Epithelial cell of proximal tubule (primary cell): ENCODE data around the gene CGNL1. TPM values are rescaled to one million over a fixed set of nuclear protein-coding genes. Genes with fewer than 3 reads are reported as not detected.

Experiments
- DNase-seq: peaks from one replicate; pipeline ENCODE4 v3.0.0-alpha.2; 2011; ENCODE audit warnings: low read depth
- H3K4me3 ChIP-seq: 2 replicates; pipeline ENCODE4 v1.5.1; 2011; ENCODE audit warnings: low read depth, mild to moderate bottlenecking, low read length
- total RNA-seq: library from RNA; depleted of rRNA; stranded (reverse); fragments of >200 nt; gene quantifications from 2 replicates; pipeline ENCODE4 v1.2.3, GENCODE V29; 2015
- TF ChIP-seq, protein P1 (sequence below): conservative IDR thresholded peaks from 2 replicates; pipeline ENCODE4 v1.5.1; 2012; ENCODE audit warnings: low read depth, mild to moderate bottlenecking, low read length

CGNL1 gene
- total RNA-seq, 1 donor from 2014 or later: 3.2 TPM

DNA sequence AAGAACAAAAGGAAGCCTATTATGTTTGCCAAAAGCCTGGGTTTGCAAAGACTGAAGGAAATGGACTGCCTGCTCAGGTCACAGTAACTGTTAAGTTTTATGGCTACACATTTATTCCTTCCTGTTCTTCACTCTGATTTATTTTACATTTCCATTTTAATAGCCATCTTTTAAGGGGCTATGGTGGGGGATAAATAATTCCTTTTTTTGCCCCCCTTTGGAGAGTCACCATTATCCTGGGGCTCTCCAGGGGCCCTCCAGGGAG lies 161.9 kb downstream of the CGNL1 start:
- H3K4me3 ChIP-seq: no peak overlapping the region
- TF ChIP-seq, protein P1, sequence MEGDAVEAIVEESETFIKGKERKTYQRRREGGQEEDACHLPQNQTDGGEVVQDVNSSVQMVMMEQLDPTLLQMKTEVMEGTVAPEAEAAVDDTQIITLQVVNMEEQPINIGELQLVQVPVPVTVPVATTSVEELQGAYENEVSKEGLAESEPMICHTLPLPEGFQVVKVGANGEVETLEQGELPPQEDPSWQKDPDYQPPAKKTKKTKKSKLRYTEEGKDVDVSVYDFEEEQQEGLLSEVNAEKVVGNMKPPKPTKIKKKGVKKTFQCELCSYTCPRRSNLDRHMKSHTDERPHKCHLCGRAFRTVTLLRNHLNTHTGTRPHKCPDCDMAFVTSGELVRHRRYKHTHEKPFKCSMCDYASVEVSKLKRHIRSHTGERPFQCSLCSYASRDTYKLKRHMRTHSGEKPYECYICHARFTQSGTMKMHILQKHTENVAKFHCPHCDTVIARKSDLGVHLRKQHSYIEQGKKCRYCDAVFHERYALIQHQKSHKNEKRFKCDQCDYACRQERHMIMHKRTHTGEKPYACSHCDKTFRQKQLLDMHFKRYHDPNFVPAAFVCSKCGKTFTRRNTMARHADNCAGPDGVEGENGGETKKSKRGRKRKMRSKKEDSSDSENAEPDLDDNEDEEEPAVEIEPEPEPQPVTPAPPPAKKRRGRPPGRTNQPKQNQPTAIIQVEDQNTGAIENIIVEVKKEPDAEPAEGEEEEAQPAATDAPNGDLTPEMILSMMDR: no peak
- DNase-seq: no peak

DNA sequence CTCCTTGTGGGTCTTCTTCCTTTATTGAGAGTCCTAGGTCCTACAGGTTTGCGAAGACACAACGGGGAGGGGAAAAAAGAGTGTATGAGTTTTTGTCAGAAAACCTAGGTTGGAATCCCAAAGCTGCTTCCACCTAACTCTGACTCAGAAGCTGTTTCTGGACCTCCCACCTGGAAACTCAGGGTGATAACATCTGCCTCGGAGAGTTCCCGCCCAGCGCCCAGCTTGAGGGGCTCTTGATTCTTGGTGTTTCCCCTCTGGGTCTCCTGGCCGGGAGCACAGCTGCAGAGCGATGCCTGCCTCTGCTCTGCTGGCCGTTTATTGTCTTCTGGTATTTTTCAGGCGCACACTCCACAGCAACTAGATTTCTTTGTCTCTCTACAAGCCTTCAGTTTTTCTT lies 162.5 kb downstream of the CGNL1 start:
- TF ChIP-seq, protein P1: no peak
- no peak overlapping the region for H3K4me3 ChIP-seq
- no peak for DNase-seq

DNA sequence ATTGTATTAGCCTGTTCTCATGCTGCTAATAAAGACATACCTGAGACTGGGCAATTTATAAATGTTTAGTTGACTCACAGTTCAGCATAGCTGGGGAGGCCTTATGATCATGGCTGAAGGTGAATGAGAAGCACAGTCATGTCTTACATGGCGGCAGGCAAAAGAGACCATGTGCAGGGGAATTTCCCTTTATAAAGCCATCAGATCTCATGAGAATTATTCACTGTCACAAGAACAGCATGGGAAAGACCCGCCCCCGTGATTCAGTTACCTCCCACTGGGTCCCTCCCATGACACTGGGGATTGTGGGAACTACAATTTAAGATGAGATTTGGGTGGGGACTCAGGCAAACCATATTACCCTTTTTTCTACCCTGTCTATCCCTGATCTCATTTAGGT lies 163.9 kb downstream of the CGNL1 start:
- no peak for DNase-seq

DNA sequence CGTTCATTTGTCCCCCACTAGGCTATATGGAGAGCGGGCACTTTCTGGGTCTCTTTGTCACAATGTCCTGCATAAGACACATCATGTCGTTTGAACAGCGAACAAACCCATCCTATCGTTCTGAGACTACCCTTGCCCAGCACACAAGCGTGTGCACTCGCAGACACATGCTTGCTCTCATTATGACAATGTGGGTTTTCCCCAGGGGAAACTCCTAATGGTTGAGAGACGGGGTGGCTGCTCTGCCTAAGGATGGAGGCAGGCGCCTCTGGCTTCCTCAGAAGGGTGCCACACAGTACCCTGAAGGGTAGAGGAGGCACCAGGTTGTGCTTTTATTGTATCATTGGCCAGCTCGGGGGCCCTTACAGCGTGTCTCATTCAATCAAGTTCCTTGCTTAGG lies 164.4 kb downstream of the CGNL1 start:
- no peak for DNase-seq
- TF ChIP-seq, protein P1: no peak
- H3K4me3 ChIP-seq: no peak overlapping the region

More for the DNA sequence above, 163.9 kb downstream of the CGNL1 start:
- TF ChIP-seq, protein P1: no peak
- no peak overlapping the region for H3K4me3 ChIP-seq

DNA sequence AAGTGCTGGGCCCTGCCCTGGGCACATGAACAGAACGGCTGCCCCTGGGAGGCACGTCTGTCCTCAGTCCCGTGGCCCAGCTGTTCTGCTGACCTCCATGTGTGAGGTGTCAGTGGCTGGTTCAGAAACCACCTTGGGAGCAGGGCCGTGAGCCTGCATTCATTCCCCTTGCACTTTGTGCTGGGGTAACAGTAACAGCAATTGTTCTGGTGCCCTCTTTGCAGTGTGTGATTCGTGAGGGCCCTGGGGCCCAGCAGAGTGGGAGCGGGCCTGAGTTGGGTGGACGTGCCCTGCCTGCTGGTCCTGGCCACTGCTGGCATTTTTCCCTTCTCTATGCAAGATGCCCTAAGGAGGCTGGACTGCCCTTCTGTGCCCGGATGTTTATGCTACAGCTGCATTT lies 165.0 kb downstream of the CGNL1 start:
- no peak for DNase-seq
- H3K4me3 ChIP-seq: no peak overlapping the region
- TF ChIP-seq, protein P1: no peak

DNA sequence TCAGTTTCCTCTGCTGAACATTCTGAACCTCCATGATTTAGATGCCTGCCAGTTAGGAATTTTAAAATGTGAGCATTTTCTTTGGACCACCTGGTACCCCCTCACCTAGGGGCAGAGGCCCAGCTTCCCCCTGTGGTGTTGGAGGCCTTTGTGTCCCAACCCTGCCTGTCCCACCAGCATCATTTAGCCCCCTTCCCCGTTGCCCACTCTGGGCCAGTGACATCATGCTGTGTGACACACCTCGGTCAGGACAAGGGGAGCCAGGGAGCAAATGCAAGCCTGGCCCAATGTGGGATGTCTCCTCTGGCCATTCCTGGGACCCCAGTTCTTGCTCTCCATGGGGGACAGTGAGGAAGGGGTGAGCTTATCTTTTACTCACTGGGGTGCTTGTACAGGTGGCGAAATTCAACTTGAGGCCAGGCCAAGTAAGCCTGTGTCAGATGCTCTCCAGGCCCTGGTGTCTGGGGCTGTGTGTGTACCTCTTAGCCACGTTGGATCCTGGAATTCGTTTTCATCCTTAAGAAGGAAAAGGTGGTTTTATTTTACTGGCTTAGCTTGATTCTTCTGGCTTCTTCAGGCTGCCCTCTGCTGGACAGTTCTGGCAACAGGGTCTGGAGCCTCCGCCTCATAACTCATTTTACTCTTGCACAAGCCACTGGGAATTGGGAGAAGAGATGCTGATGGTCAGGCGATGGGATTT lies 165.7 kb downstream of the CGNL1 start:
- no peak overlapping the region for H3K4me3 ChIP-seq
- TF ChIP-seq, protein P1: peak; percentile 89

DNA sequence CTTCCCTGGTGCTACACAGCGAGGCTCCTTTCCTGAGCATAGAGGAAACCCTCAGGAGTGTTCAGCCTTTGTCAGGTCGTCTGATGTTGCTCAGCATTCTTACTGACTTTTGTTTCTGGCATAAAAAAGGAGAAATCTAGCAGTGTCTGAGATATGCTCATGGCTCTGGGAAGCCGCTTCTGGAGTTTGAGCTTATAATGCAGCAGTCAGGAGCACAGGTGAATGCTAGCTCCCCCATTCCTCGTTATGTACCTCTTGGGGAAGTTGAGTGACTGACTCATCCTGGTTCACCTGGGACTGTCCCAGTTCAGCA lies 166.2 kb downstream of the CGNL1 start:
- TF ChIP-seq, protein P1: no peak
- no peak for DNase-seq
- no peak overlapping the region for H3K4me3 ChIP-seq

More for the DNA sequence above, 165.7 kb downstream of the CGNL1 start:
- DNase-seq: no peak
